Right cardiac atrium (tissue), 5 donors: ENCODE data around the gene NGB. TPM values are rescaled to one million over a fixed set of nuclear protein-coding genes. Genes with fewer than 3 reads are reported as not detected.

Experiments
- ATAC-seq, 2 donors: fragments of 200-7000 bp; cut with Tn5 transposase; one replicate each; pipeline versions ENCODE4 v1.8.0 to v1.9.1; 2020; ENCODE audit warnings: moderate library complexity in 2 of 2, mild to moderate bottlenecking in 1 of 2
- DNase-seq, 3 donors: peaks; one replicate each; pipeline ENCODE4 v3.0.0-alpha.2; 2020
- H3K27ac ChIP-seq: one replicate; pipeline ENCODE4 v1.5.1; 2013; ENCODE audit warnings: mild to moderate bottlenecking, low read length, control low read depth, moderate library complexity
- H3K27me3 ChIP-seq: one replicate; pipeline ENCODE4 v1.6.1; 2013; ENCODE audit not compliant: control insufficient read depth, insufficient read depth
- H3K4me1 ChIP-seq: one replicate; pipeline ENCODE4 v1.6.1; 2013; ENCODE audit warnings: low read length; ENCODE audit not compliant: control insufficient read depth, insufficient read depth
- H3K4me3 ChIP-seq: one replicate; pipeline ENCODE4 v1.5.1; 2013; ENCODE audit warnings: low read length, control low read depth
- H3K9me3 ChIP-seq: one replicate; pipeline ENCODE4 v1.6.1; 2013; ENCODE audit warnings: low read length; ENCODE audit not compliant: control insufficient read depth
- WGBS: extraction: QIAGEN DNeasy Blood & Tissue Kit; methylation state at CpG from one replicate; pipeline ENCODE4 v1.1.7; 2013; 5-methylcytosine and 5-hydroxymethylcytosine counted together
- intact Hi-C, 4 donors: fragments of 100-400 bp; cut with DNase I; formaldehyde crosslinking; loops; one replicate each; pipeline versions ENCODE4 v1.11.0 to v1.14.0; 2022 to 2023
- polyA plus RNA-seq: library from polyadenylated mRNA; stranded (reverse); fragments of 200-250 nt; gene quantifications from one replicate; pipeline ENCODE4 v1.2.3, GENCODE V29; 2013
- total RNA-seq, 4 donors: library from RNA; stranded (reverse); fragmentation: NEBNext Ultra II Directional; extraction: Animal tissue kit (Norgen Biotek cat#: 25700); gene quantifications; one replicate each; pipeline ENCODE4 v1.2.1, GENCODE V29; 2021
- donor health status: healthy with polysubstance abuse.
- donor health status: DM: no; HTN: yes; CAD: no.
- donor health status: DM: no; HTN: no; CAD: no.
- donor health status: DM: no; HTN: yes; CAD: no; lungs with severe emphysema.
- donor health status: DM: yes; HTN: yes; CAD: no.

Gene NGB
- total and polyA plus RNA-seq, 5 donors, result not detected

DNA sequence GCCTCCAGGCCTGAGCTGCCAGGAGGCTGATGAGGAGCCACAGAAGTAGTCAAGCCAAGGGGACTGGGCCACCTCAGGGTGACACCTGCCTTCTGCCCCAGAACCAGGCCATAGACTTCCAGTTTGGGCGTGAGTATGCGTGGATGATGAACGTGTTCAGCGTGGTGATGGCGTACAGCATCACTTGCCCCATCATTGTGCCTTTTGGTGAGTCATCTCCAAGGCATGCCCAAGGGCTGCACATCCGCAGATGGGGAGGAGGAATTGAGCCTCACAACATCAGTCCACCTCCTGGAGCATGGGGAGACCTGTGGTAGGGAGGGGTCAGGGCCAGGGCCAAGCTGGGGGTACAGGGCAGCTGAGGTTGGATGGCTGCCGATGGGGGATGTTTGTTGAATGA lies 22.3 kb downstream of the NGB start:
- no peak overlapping the region for H3K27ac ChIP-seq
- WGBS, result 86% methylated on average over 7 of the region's 7 CpGs

DNA sequence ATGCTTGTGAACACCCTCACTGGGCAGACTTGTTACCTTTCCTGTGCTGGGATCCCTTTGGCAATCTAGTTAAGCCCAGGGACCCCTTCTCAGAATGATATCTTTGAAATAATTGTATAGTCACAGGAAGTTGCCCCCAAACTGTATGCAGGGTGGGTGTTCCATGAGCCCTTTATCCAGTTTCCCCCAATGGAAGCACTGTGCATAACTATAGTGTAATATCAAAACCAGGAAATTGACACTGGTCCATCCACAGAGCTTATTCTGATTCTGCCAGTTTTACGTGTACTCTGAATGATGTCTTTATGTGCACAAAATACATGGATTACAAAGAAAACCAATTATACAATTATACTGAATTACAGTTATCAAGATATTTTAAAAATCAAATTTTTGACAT lies 24.2 kb downstream of the NGB start:
- no peak for ATAC-seq
- no peak for DNase-seq
- no peak overlapping the region for H3K27ac ChIP-seq
- H3K4me1 ChIP-seq, result no peaks in the 10 kb centered on the region
- no peaks in the 10 kb centered on the region for H3K9me3 ChIP-seq
- intact Hi-C loops, result no loop called here
- WGBS, result 83% methylated on average over 1 of the region's 1 CpG
- no peaks in the 10 kb centered on the region for H3K27me3 ChIP-seq
- H3K4me3 ChIP-seq, result no peak overlapping the region

More for the DNA sequence above, 22.3 kb downstream of the NGB start:
- ATAC-seq (no peak), DNase-seq (no peak)
- Histone ChIP-seq H3K4me3 (no peak overlapping the region), H3K9me3 (no peaks in the 10 kb centered on the region), H3K4me1 (no peaks in the 10 kb centered on the region), H3K27me3 (no peaks in the 10 kb centered on the region)
- intact Hi-C loops, result no loop called here

DNA sequence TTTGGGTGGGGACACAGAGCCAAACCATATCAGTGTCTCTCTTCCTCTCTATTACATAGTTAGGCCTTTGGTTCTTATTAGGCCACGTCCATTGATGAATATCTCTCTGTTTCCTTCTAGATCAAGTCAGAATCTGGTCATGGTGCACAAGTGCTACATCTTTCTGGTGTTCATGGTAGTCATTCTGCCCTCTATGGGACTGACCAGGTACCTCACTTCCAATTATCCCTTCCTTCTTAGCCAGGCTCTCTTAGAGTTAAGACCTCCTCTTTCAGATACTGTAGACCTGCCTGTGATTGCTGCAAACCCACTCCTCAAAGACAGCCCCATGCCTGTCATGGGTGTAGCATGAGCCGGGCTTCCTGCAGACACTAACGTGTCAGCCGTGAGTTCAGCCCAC lies 25.2 kb downstream of the NGB start:
- Histone ChIP-seq H3K27me3 (no peaks in the 10 kb centered on the region), H3K4me1 (no peaks in the 10 kb centered on the region), H3K9me3 (no peaks in the 10 kb centered on the region), H3K4me3 (no peak overlapping the region), H3K27ac (no peak overlapping the region)
- ATAC-seq, result no peak
- DNase-seq, result no peak
- WGBS, result 68% methylated on average over 4 of the region's 4 CpGs
- intact Hi-C loops, result no loop called here

DNA sequence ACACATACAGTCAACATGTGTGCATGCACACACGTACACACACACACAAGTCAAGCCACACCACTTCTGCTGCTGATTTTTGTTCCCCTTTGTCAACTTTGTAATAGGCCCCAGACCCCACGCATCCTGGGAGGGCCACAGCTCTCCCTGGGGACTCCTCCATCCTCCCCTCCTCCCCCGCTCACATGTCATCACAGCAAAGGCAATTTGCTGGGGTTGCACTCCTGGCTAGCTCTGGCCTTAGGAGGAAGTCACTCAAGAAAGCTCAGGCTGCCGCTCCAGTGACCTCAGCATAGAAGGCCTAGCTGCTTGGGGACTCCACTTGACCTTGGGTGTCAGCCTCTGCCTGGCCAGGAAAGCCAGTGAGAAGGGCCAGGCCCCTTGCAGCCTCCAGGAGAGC lies 27.2 kb downstream of the NGB start:
- ATAC-seq, result no peak
- H3K27ac ChIP-seq, result no peak overlapping the region
- no peak for DNase-seq
- intact Hi-C loops, result no loop called here
- no peaks in the 10 kb centered on the region for H3K27me3 ChIP-seq
- H3K4me1 ChIP-seq, result no peaks in the 10 kb centered on the region
- H3K9me3 ChIP-seq, result no peaks in the 10 kb centered on the region
- WGBS, result 76% methylated on average over 4 of the region's 4 CpGs
- no peak overlapping the region for H3K4me3 ChIP-seq

DNA sequence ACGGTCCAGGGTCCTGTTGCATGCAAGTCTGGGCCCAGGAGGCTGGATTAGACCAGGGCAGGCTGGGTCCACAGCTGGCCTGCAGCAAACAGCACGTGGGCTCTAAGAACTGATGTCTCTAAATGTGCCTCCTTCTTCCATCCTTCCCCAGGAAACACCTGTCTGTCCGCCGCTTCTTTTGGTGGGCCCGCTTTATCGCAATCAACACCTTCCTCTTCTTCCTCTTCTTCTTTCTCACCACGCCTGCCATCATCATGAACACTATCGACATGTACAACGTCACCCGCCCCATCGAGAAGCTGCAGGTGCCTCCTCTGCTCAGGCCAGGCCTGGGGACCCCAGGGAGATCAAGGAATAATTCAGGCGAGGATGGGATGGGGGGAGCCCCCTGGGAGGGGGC lies 28.3 kb downstream of the NGB start:
- Histone ChIP-seq H3K27me3 (no peaks in the 10 kb centered on the region), H3K9me3 (no peaks in the 10 kb centered on the region), H3K4me1 (no peaks in the 10 kb centered on the region), H3K27ac (no peak overlapping the region), H3K4me3 (no peak overlapping the region)
- no peak for ATAC-seq
- intact Hi-C loops, result no loop called here
- no peak for DNase-seq
- WGBS, result 70% methylated on average over 12 of the region's 12 CpGs

DNA sequence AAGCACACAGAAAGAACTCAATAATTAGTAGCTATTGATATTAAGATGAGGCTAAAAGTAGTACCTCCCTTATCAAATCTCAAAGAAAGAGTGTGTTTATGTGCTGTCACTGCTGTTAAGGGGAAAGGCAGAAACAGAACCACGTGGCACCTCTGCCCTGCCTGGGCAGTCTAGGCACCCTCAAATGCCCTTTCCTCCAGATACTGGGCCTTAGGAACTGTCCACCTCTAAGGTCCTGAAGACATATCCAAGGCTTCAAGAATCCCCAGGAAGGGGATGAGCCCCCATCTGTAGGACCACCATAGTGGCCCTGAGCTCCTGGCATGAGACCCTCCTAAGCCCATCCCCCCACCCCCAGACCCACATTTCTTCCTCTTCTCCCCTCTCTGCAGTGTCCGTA lies 29.1 kb downstream of the NGB start:
- intact Hi-C loops, result no loop called here
- H3K4me1 ChIP-seq, result no peaks in the 10 kb centered on the region
- WGBS, result 55% methylated on average over 2 of the region's 2 CpGs
- no peaks in the 10 kb centered on the region for H3K9me3 ChIP-seq
- no peak overlapping the region for H3K27ac ChIP-seq
- no peaks in the 10 kb centered on the region for H3K27me3 ChIP-seq
- DNase-seq (no peak), ATAC-seq (no peak)
- H3K4me3 ChIP-seq, result no peak overlapping the region

DNA sequence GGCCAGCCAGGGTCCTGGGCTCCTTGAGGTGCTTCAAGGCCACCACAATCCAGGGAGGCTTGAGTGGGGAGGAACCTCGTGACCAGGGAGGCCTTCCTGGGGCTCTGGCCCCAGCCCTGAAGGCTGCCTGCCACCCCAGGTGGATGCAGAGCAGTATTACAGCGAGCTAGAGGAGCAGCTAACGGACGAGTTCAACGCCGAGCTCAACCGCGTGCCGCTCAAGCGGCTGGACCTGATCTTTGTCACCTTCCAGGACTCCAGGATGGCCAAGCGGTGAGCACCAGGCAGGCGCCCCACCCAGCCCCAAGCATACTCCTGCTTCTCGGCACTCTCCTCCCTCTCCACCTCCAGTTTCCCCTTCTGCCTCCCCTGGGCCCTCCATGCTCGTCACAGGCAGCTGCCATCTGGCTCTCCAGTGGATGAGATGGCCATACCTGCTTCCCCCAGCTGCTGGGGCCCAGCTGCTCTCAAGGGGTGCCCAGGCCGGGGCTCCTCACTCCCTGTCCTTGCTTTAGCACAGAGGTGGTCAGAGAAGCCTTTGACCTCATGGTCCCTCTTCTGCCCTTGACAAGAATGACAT lies 30.6 kb downstream of the NGB start:
- no peak overlapping the region for H3K4me3 ChIP-seq
- H3K9me3 ChIP-seq, result no peaks in the 10 kb centered on the region
- no peaks in the 10 kb centered on the region for H3K27me3 ChIP-seq
- H3K27ac ChIP-seq, result no peak overlapping the region
- no peak for DNase-seq
- no peaks in the 10 kb centered on the region for H3K4me1 ChIP-seq
- no peak for ATAC-seq
- 76% methylated on average over 15 of the region's 15 CpGs for WGBS
- intact Hi-C loops, result no loop called here

DNA sequence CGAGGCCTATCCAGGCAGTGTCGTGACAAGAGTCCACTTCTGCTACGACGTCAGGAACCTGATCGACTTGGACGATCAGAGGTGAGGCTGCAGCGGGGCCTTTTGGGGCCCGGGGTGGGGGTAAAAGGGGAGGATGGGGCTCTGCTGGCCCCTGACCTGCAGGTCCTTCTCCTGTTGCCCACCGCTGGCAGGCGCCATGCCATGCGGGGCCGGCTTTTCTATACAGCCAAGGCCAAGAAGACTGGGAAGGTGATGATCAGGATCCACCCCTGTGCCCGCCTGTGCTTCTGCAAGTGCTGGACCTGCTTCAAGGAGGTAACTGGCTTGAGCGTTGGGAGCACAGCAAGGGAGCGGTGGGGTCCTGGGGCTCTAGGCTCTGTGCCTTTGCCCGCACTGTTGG lies 31.6 kb downstream of the NGB start:
- no peaks in the 10 kb centered on the region for H3K4me1 ChIP-seq
- H3K27me3 ChIP-seq, result no peaks in the 10 kb centered on the region
- no peak overlapping the region for H3K27ac ChIP-seq
- intact Hi-C loops, result no loop called here
- ATAC-seq, result no peak
- 90% methylated on average over 16 of the region's 16 CpGs for WGBS
- no peaks in the 10 kb centered on the region for H3K9me3 ChIP-seq
- no peak overlapping the region for H3K4me3 ChIP-seq
- no peak for DNase-seq

DNA sequence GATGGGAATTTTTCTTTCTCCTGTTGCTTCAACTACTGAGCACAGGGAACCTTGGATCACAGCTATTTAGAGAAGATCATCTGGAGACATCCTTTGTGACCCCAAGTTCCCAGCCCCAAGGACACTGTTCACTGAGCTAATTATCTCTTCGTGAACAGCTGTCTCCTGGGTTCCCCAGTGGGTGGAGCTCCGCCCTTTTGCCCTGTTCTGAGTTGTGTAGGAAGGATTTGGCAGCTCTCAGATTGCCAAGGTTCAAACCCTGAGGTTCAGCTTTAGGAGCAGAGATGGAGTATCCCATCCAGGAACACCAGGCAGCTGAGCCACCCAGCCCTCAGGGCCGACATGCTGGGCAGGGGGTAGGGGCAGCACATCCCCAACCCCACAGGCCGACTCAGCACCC lies 32.0 kb downstream of the NGB start:
- Histone ChIP-seq H3K27me3 (no peaks in the 10 kb centered on the region), H3K27ac (no peak overlapping the region), H3K4me3 (no peak overlapping the region), H3K9me3 (no peaks in the 10 kb centered on the region), H3K4me1 (no peaks in the 10 kb centered on the region)
- intact Hi-C loops, result no loop called here
- WGBS, result 45% methylated on average over 4 of the region's 4 CpGs
- DNase-seq (no peak), ATAC-seq (no peak)

DNA sequence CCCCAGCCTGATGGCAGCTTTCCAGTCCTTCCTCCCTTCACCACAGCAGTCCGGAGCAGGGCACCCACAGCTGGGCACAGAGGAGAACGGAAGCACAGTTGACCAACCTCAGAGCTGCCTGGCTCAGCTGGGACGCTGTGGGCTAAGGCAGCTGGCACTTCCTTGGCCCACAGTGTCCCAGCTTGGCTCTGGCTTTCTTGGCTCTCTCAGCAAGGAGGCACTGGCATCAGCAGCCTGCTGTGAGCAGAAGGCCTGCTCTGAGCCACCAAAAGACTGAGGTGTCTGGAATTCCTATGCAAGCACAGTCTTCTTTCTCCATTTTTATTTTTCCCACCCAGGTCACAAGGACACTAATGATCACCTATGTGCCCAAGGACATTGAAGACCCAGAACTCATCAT lies 32.6 kb downstream of the NGB start:
- no peak for ATAC-seq
- intact Hi-C loops, result no loop called here
- no peaks in the 10 kb centered on the region for H3K27me3 ChIP-seq
- no peak overlapping the region for H3K27ac ChIP-seq
- no peaks in the 10 kb centered on the region for H3K4me1 ChIP-seq
- no peaks in the 10 kb centered on the region for H3K9me3 ChIP-seq
- no peak overlapping the region for H3K4me3 ChIP-seq
- no peak for DNase-seq
- WGBS, result 75% methylated on average over 3 of the region's 3 CpGs

DNA sequence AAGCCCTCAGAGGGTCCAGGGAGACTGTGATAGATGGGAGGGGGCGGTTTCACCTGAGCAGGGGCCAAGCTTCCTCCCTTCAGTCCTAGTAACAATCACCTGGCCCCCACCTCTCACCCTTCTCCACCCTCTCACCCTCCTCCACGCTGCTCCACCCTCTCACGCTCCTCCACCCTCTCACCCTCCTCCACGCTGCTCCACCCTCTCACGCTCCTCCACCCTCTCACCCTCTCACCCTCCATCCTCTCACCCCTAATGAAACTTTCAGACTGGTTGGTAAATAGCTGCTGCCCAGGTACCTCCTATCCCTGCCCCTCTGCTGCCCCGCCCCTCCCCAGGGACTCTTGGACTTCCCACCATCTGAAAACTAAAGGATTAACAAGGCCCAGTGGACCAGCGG lies 34.2 kb downstream of the NGB start:
- Histone ChIP-seq H3K4me1 (no peaks in the 10 kb centered on the region), H3K27ac (no peak overlapping the region), H3K27me3 (no peaks in the 10 kb centered on the region), H3K9me3 (no peaks in the 10 kb centered on the region), H3K4me3 (no peak overlapping the region)
- intact Hi-C loops, result no loop called here
- DNase-seq (no peak), ATAC-seq (no peak)
- 63% methylated on average over 7 of the region's 7 CpGs for WGBS

DNA sequence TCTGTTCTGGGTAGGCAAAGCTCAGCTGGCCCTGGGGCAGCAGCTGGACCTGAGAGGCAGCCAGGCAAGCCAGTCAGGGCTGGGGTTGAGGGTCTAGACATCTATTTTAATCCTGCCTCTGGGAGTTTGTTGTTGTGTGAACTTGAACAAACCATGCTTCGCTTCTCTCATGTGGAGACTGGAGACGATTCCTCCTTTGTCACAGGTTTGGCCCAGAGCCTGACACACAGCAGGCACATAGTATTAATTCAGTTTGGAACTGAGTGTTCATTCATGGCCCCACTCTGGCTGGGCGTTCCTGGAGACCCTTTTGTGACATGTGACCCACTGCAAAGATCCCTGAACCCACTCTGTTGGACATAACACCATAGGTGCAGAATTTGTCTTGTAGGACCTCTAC lies 39.3 kb downstream of the NGB start:
- no peak overlapping the region for H3K4me3 ChIP-seq
- intact Hi-C loops, result no loop called here
- WGBS, result 72% methylated on average over 3 of the region's 3 CpGs
- H3K9me3 ChIP-seq, result no peaks in the 10 kb centered on the region
- H3K27ac ChIP-seq, result no peak overlapping the region
- ATAC-seq, result no peak
- H3K4me1 ChIP-seq, result no peaks in the 10 kb centered on the region
- DNase-seq, result no peak
- no peaks in the 10 kb centered on the region for H3K27me3 ChIP-seq
